Astrocyte (in vitro differentiated cells and primary cell): Measurements from ENCODE around the gene RNF121.

Source experiments
- CTCF ChIP-seq: IDR thresholded peaks from 2 replicates; pipeline ENCODE4 v1.5.1; 2011; ENCODE audit warnings: low read depth, mild to moderate bottlenecking, inconsistent platforms, low read length, moderate library complexity; ENCODE audit not compliant: insufficient read depth
- EZH2 ChIP-seq: IDR thresholded peaks from 2 replicates; pipeline ENCODE4 v1.6.1; 2012; ENCODE audit warnings: mild to moderate bottlenecking, low read length, inconsistent platforms; ENCODE audit not compliant: insufficient read depth

DNA sequence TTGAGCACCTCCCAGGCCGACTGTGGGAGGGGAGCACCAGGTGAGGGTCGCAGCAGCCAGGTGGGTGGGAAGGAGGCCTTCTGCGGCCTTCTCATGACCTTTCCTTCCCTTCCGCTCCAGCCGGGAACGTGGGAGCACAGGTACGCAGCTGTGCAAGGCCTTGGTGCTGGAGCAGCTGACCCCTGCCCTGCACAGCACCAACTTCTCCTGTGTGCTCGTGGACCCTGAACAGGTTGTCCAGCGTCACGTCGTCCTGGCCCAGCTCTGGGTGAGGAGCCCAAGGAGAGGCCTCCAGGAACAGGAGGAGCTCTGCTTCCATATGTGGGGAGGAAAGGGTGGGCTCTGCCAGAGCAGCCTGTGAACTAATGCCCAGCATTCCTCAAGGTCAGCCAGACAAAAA is 72.4 kb downstream of the RNF121 start:
- TF ChIP-seq CTCF: no peak
- TF ChIP-seq EZH2: no peak
